ENCODE measurements around the gene PRDX6.
"Not testable (repeated sequence)": the region's sequence is repeated elsewhere in the genome, so short reads cannot be mapped to it uniquely, and the experiment has no call there.

DNA sequence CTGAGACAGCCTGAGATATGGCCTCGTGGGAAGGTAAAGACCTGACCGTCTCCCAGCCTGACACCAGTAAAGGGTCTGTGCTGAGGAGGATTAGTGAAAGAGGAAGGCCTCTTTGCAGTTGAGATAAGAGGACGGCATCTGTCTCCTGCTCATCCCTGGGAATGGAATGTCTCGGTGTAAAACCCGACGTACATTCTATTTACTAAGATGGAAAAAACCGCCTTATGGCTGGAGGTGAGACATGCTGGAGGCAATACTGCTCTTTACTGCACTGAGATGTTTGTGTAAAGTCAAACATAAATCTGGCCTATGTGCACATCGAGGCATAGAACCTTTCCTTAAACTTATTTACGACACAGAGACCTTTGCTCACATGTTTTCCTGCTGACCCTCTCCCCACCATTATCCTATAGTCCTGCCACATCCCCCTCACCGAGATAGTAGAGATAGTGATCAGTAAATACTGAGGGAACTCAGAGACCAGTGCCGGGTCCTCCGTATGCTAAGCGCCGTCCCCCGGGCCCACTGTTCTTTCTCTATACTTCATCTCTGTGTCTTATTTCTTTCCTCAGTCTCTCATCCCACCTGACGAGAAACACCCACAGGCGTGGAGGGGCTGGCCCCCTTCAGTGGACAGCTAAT, 2.2 kb upstream of the PRDX6 start:
- TF ChIP-seq, protein P1, sequence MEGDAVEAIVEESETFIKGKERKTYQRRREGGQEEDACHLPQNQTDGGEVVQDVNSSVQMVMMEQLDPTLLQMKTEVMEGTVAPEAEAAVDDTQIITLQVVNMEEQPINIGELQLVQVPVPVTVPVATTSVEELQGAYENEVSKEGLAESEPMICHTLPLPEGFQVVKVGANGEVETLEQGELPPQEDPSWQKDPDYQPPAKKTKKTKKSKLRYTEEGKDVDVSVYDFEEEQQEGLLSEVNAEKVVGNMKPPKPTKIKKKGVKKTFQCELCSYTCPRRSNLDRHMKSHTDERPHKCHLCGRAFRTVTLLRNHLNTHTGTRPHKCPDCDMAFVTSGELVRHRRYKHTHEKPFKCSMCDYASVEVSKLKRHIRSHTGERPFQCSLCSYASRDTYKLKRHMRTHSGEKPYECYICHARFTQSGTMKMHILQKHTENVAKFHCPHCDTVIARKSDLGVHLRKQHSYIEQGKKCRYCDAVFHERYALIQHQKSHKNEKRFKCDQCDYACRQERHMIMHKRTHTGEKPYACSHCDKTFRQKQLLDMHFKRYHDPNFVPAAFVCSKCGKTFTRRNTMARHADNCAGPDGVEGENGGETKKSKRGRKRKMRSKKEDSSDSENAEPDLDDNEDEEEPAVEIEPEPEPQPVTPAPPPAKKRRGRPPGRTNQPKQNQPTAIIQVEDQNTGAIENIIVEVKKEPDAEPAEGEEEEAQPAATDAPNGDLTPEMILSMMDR (IDR thresholded peaks at IDR 0.05; ENCODE audit: low read length), result not testable (repeated sequence)
- not testable (repeated sequence) for TF ChIP-seq EZH2 (optimal IDR thresholded peaks at IDR 0.05; ENCODE audit: low read depth, low read length)
